Activated T-cell treated with anti-CD3 and anti-CD28 coated beads for 48 hours (primary cell): ENCODE results near the gene FAM181B.

Experiments used
- DNase-seq: peaks from one replicate; pipeline ENCODE4 v3.0.0-alpha.2; 2020; ENCODE audit warnings: low read depth

FAM181B gene, protein sequence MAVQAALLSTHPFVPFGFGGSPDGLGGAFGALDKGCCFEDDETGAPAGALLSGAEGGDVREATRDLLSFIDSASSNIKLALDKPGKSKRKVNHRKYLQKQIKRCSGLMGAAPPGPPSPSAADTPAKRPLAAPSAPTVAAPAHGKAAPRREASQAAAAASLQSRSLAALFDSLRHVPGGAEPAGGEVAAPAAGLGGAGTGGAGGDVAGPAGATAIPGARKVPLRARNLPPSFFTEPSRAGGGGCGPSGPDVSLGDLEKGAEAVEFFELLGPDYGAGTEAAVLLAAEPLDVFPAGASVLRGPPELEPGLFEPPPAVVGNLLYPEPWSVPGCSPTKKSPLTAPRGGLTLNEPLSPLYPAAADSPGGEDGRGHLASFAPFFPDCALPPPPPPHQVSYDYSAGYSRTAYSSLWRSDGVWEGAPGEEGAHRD

DNA sequence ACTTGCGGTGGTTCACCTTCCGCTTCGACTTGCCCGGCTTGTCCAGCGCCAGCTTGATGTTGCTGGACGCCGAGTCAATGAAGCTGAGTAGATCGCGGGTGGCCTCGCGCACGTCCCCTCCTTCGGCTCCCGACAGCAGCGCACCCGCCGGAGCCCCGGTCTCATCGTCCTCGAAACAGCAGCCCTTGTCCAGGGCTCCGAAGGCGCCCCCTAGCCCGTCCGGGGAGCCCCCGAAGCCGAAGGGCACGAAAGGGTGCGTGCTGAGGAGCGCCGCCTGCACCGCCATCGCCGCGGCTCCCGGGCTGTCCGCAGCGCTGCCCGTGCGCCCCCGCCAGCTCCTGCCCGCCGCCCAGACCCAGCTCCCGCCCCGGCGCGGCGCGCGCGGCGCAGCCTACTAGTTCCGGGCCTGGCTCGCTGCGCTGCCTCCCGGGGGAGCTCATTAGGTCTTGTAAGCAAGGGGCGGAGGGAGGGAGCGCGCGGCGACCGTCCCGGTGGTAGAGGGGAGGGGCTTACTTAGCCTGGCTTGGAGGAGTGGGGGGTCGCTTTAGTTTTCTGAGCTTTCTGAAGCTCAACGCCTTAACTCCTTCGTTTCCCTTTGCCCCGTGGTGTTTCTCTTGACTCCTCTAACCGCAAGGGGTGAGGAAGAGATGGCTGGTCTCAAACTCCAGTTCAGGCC, at the start of gene FAM181B:
TSS of gene FAM181B (minus strand) at position 421 of the 676 bp plus-strand sequence. CDS start at position 286, 135 bp downstream.
- peak; percentile 22 for DNase-seq

DNA sequence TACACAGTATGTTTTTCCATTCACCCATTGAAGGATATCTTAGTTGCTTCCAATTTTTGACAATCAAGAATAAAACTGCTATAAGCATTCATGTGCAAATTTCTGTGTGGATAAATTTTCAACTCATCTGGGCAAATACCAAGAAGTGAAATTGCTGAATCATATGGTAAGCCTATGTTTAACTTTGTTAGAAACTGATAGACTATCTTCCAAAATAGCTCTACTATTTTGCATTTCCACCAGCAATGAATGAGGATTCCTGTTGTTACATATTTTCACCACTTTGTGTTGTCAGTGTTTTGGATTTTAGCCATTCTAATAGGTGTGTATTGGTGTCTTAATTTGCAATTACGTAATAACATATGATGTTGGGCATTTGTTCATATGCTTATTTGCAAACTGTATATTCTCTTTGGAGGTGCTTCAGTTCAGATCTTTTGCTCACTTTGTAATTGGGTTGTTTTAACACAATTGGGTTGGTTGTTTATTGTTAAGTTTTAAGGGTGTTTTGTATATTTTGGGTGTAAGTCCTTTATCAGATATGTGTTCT, 49.2 kb upstream of the FAM181B start:
- no peak for DNase-seq

DNA sequence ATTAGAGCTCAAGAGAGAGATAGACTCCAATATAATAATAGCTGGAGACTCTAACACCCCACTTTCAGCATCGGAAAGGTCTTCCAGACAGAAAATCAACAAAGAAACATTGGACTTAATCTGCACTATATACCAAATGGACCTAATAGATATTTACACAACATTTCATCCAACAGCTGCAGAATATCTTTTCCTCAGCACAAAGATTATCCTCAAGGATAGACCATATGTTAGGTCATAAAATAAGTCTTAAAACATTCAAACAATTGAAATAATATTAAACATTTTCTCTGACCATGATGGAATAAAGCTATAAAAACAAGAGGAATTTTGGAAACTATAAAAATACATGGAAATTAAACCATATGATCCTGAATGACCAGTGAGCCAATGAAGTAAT, 45.1 kb upstream of the FAM181B start:
- DNase-seq = no peak

DNA sequence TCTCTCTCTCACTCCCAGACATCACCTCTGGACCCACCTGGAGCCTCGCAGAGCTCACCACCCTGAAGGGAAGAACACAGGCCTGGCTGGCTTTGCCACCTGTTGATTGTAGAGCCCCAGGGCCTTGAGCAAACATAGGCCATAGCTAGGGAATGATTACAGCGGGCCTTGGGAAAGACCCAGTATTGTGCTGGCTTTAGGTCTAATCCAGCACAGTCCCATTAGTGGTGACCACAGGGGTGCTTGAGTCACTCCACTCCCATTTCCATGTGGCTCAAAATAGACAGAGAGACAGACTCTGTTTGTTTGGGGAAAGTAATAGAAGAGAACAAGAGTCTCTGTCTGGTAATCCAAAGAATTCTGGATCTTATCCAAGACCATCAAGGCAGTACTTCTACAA, 42.7 kb upstream of the FAM181B start:
- DNase-seq = no peak

DNA sequence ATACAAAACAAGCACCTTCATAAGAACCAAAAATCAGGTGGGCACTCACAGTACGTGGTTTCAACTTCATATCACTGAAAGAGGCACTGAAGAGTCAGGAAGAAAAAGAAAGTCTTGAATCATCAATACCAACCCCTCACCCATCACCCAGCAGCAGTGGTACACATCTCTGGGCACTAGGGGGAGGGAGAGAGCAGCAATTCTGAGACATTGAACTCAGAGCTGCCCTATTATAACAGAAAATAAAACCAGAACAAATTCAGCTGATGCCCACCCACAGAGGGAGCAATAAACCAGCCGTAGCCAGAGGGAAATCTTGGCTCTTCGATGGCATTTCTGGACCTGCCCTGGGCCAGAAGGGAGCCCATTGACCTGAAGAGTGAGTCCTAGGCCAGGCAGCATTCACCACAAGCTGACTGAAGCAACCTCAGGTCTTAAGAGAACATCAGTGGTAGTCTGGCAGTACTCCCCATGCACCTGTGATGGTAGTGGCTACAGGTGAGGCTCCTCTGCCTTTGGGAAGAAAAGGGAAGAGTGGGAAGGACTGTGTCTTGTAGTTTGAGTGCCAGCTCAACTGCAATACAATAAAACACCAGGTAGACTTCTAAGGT, 42.2 kb upstream of the FAM181B start:
- peak; percentile 18 for DNase-seq

DNA sequence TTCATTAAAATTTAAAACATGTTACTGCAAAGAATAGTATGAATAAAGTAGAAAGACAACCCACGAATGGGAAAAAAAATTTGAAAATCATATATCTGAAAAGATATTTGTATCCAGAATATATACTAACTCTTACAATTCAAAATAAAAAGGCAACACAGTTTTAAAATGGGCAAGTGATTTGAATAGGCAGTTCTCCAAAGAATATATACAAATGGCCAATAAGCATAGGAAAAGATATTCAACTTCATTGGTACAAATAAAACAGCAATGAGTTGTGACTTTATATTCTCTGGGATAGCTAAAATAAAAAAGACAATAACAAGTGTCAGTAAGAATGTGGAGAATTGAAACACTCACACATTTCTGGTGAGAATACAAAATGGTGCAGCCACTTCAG, 41.6 kb upstream of the FAM181B start:
- DNase-seq = no peak

DNA sequence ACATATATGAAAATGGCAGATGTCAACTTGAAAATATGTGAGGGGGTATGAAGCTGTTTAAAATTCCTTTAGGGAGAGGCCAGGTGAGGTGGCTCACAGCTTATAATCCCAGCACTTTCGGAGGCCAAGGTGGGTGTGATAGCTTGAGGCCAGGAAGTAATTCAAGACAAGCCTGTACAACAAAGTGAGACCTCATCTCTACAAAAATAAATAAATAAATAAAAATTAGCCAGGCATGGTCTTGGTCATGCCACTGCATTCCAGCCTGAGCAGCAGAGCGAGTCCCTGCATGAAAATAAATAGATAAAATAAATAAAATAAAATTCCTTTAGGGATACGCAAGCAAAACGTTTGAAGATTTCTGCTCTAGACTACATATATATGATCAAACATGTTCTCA, 38.1 kb upstream of the FAM181B start:
- no peak for DNase-seq

DNA sequence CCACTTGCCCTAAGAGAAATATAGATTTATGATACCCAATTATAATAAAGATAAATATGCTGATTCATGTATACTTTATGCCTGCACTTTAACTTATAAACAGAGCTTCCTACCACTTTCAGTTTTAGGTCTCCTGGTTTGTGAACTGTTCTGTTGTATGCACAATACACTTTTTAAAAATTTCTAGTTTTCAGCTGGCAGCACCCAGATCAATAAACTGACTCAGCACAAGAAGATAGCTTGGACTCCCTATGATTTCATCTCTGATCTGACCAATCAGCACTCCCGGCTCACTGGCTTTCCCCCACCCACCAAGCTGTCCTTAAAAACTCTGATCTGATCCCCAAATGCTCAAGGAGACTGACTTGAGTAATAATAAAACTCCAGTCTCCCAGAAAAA, 33.5 kb upstream of the FAM181B start:
- DNase-seq = no peak

DNA sequence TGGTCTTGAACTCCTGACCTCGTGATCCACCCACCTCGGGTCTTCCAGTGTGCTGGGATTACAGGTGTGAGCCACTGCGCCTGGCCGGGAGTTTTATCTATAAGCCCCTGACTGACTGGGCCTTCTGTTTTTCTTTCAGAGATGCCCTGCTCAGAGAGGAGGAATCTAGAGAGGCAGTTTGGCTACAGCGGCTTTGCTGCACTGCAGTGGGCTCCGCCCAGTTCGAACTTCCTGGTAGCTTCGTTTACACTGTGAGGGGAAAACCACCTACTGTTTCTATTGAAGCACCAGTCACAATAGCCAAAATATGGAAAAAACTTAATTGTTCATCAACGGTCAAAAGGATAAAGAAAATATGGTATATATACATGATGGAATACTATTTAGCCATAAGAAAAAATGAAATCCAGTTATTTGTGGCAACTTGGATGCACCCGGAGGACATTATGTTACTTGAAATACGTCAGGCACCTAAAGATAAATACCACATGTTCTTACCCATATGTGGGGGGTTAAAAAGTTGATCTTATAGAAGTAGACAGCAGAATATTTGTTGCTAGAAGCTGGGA, 31.9 kb upstream of the FAM181B start:
- DNase-seq = no peak

DNA sequence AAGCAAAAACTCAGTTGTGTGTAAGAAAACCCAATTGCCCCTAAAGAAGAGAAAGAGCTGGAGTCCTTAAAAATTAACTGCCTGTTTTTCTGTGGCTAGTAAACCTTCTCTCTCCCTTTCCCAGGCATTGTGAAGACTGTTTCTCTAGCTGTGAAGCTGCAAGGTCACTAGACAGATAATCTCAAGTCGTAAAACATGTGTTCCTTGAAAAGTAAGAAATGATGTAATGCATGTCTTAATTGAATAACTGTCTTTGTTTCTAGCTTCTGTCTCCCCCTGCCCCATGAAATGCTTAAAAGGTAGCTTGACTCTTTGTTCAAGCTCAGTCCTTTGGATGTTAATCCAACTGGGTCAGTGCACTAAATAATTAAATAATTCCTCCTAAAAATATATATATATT, 29.5 kb upstream of the FAM181B start:
- no peak for DNase-seq

DNA sequence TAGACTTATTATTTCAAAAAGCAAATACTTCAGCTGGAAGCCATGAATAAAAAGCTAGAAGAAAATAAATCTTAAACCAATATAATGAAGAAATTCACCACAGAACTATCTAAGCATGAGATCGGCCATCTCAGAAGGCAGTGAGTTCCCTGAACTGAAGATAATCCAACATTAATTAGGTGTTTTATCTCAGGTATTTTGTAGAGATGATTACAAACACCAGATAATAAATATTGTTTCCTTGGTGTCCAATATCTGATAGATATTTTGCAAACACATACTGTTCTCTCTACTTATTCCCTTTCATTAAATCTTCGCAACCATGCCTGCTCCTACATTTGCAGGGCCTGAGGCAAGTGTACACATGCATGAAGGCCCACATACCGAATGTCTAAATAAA, 26.0 kb upstream of the FAM181B start:
- no peak for DNase-seq

DNA sequence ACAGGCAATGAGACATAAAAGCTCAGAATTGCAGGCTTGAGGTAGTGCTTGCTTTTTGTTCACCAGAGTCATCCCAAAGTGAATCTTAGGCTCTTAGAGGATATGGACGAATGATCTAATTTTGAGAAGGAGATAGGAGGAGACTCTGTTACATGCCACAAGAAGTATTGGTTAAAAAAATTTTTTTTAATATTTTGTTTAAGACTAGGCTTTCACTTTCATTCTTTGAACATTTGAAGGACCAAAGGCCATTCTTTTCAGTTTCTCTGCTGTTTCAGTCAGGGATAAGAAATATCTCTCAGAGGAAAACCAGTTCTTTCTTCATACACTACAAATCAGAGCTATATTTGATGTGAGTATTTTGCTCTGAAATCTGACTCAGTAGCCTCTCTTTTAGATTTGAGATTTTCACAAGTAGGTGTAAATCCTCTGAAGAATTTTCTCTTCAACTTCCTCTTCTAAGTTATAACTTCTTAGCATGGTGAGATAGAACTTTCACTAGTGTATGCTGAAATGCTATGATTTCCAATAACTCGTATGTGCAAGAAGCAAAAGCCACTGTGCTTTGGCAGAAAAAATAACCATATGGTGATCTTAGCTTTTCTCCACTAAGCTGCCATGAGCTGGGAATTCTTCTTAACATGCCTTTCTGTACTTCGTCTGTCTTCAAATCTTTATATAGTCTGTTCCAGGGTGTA, 24.1 kb upstream of the FAM181B start:
- no peak for DNase-seq

DNA sequence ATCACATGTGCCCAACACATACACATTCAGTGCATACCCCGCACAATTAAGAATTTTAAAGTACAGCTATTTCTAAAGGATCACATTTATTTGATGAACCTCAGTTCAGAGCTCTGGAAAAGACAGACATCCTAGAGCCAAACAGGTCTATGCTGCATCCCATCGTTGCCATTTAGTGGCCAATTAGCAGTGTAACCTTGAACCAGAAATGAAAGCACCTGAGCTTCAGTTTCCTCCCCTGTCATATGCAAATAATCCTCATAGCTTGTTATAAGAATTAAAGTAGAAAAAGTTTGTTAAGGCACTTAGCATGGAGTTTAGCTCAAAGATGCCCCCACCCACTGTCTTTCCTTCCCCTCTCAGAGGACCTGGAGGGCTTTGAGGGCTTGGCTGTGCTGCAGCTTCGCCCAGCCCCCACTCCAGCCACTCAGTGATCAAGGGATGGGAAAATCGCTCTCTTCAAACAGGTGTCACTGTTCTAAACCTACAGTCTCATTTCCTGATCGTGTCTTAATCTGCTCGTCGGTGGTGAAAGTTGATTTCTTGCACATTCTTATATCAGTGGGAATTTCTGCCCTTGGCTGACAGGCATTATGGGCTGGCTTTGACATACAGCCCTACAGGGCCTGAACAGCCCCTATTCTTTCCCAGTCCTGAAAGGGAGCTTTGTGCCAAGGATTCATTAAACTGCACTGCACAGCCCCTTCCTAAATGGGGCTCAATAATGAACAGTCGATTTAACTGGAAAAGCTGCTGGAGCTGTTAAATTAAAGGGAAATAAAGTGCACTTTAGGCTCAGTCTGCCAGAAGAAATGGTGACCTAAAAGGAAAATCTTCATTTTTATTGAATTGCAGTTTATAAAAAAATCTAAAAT, 23.3 kb upstream of the FAM181B start:
- no peak for DNase-seq

DNA sequence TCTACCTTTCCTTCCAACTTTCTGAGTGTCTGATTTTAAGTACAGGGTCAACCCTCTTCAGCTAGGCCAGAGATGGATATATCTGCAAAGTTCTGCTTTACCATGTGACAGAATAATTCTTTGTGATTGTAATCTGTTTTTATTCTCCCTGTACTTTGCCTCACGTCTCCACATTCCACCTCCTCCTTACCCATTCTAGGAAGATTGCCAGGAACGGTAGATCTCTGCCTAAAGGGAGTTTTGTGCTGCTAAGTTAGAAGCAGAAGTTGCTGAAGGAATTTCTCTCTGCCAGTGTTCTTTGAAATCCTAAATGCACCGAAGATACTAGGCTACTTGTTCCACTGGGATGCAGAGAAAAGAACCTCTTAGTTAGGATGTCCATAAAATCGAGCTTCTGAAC, 20.7 kb upstream of the FAM181B start:
- no peak for DNase-seq

DNA sequence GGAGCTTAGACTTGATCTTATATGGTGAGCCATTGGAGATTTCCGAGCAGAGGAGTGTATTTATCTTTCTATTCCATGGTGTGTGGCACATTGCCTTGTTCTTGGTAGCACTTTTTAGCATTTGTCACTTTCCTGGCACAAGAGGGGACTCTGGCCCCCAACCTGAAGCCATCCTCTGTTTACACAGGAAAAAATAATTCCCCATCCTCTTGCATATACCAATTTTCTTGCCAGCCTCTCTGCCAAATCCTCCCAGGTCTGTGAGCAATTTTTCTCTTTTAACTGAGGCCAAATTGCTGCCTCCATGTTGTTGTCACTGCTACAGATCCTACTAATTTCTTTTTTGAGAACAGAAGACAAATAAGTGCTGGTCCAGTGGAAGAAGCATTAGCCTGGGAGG, 20.3 kb upstream of the FAM181B start:
- no peak for DNase-seq

DNA sequence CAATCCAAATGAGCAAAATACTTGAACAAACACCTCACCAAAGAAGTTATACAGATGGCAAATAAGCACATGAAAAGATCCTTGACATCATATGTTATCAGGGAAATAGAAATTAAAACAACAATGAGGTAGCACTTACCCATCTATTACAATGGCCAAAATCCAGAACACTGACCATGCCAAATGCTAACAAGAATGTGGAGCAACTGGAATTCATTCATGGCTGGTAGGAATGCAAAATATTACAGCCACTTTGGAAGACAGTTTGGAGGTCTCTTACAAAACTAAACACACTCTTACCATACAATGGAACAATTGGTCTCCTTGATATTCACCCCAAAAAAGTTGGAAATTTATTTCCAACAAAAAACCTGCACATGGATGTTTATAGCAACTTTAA, 19.1 kb upstream of the FAM181B start:
- no peak for DNase-seq

DNA sequence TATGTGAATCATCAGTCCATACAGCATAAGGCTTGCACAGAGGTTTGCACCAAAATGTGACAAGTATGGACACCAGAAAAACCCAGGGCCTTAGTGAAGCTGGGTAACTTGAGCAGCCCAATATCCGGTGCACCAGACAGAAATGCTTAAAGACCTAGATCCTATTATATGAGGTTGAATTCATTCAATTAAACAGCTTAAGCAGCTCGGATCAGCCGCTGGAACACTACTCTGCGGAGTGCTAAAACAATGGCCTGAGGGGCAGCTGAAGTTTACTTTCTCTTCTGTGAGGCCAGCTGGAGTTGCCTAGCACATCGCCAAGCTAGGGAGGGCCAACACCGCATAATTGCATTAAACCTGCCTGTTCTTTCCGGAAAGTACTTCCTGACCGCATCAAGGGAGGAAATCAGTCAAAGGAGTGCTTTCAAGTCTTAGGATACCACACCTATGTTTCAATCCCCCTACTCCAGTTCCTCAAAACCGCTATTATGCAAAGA, 17.0 kb upstream of the FAM181B start:
- no peak for DNase-seq

DNA sequence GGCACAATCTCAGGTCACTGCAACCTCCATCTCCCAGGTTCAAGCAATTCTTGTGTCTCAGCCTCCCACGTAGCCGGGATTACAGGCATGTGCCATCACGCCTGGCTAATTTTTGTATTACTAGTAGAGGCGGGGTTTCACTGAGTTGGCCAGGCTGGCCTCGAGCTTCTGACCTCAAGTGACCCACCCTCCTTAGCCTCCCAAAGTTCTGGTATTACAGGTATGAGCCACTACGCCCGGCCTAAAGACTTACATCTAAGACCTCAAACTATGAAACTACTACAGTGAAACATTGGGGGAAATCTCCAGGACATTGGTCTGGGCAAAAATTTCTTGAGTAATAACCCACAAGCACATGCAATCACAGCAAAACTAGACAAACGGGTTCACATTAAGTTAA, 13.8 kb upstream of the FAM181B start:
- DNase-seq = no peak

DNA sequence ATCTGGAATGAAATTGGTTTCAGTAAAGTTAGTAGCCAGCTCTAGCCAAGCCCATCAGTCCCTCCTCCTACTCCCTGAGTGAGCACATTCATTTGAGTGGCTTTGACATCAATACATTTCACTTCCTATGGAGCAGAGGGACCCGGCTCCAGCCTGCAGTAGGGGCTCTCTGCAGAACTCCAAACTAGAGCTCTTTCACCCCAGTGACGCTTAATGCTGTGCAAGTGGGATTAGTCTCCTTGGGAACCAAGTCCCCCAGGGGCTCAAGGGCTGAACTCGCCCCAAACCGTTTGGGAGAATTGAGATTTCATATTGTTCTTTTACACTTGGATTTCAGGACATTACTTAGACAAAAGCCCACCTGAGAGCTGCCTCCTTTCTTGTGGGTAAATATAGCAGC, 4.4 kb upstream of the FAM181B start:
- DNase-seq = no peak

DNA sequence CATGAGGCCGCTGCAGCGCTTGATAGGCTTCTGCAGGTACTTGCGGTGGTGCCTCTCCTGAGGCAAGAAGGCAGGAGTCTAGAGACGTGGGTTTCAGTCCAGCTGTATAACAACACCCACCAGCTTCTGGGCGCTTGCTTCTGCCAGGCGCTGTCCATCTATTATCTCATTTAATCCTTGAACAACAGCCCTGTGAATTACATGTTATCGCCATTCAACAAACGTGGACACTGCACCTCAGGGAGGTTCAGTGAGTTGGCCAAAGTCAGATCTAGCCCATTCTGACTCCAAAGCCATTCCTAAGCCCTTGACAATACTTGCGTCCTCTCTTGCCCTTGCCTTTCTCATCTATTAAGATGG, 436 bp upstream of the FAM181B start:
- no peak for DNase-seq
